ENCODE measurements around the gene TMEM182. TPM values are rescaled to one million over a fixed set of nuclear protein-coding genes. Genes with fewer than 3 reads are reported as not detected.

TMEM182 gene
- polyA plus RNA-seq, 3 donors from 2014 or later = 6.2 to 6.5 (median 6.2) TPM

GRCh38 chr2:102797486-102797885 is 35.7 kb downstream of the TMEM182 start:
- peaks cover 27 to 37% (median 35%) of the 10 kb centered on the region in 6 donors for H3K9me3 Mint-ChIP-seq
- peaks cover 41 to 45% (median 43%) of the 10 kb centered on the region in 3 donors for H3K36me3 Mint-ChIP-seq
- peaks cover 0 to 5% (median 0%) of the 10 kb centered on the region in 3 donors for H3K27me3 Mint-ChIP-seq (ENCODE audit: low read depth in 3 of 3)
- no peak for DNase-seq
- no peak overlapping the region for H3K27ac Mint-ChIP-seq
- H3K4me1 Mint-ChIP-seq = peaks cover 2 to 9% of the 10 kb centered on the region in 2 donors
- no peak overlapping the region for H3K4me3 Mint-ChIP-seq

GRCh38 chr2:102798181-102798580 is 36.4 kb downstream of the TMEM182 start:
- H3K27me3 Mint-ChIP-seq (ENCODE audit: low read depth in 3 of 3) = peaks cover 0 to 5% (median 0%) of the 10 kb centered on the region in 3 donors
- peaks cover 5 to 15% of the 10 kb centered on the region in 2 donors for H3K4me1 Mint-ChIP-seq
- H3K9me3 Mint-ChIP-seq = peaks cover 34 to 44% (median 39%) of the 10 kb centered on the region in 6 donors
- H3K36me3 Mint-ChIP-seq = peaks cover 45 to 50% (median 46%) of the 10 kb centered on the region in 3 donors
- no peak for DNase-seq
- H3K27ac Mint-ChIP-seq = no peak overlapping the region
- H3K4me3 Mint-ChIP-seq = no peak overlapping the region

GRCh38 chr2:102801098-102801718 is 39.4 kb downstream of the TMEM182 start:
- H3K4me3 Mint-ChIP-seq = no peak overlapping the region
- H3K27ac Mint-ChIP-seq = no peak overlapping the region
- peaks cover 47 to 57% (median 56%) of the 10 kb centered on the region in 3 donors for H3K36me3 Mint-ChIP-seq
- peaks cover 34 to 46% (median 39%) of the 10 kb centered on the region in 6 donors for H3K9me3 Mint-ChIP-seq
- H3K27me3 Mint-ChIP-seq (ENCODE audit: low read depth in 3 of 3) = peaks cover 0 to 4% (median 1%) of the 10 kb centered on the region in 3 donors
- H3K4me1 Mint-ChIP-seq = peaks cover 6 to 21% of the 10 kb centered on the region in 2 donors
- DNase-seq = no peak

GRCh38 chr2:102801858-102802699 is 40.2 kb downstream of the TMEM182 start:
- Mint-ChIP-seq H3K4me1 (peaks cover 6 to 21% of the 10 kb centered on the region in 2 donors), H3K9me3 (peaks cover 34 to 46% (median 39%) of the 10 kb centered on the region in 6 donors), H3K36me3 (peaks cover 47 to 57% (median 56%) of the 10 kb centered on the region in 3 donors), H3K27ac (no peak overlapping the region), H3K27me3 (ENCODE audit: low read depth in 3 of 3) (peaks cover 0 to 4% (median 1%) of the 10 kb centered on the region in 3 donors), H3K4me3 (no peak overlapping the region)
- no peak for DNase-seq

GRCh38 chr2:102803041-102803896 is 41.4 kb downstream of the TMEM182 start:
- Mint-ChIP-seq H3K27me3 (ENCODE audit: low read depth in 3 of 3) (peaks cover 0 to 2% (median 1%) of the 10 kb centered on the region in 3 donors), H3K4me1 (peaks cover 6 to 21% of the 10 kb centered on the region in 2 donors), H3K9me3 (peaks cover 31 to 46% (median 39%) of the 10 kb centered on the region in 6 donors), H3K36me3 (peaks cover 43 to 52% (median 50%) of the 10 kb centered on the region in 3 donors), H3K27ac (no peak overlapping the region), H3K4me3 (peak overlapping the region in 3 of 5 donors; percentile 16 to 39 (median 30))
- no peak for DNase-seq

- peaks cover 6 to 21% of the 10 kb centered on the region in 2 donors for H3K4me1 Mint-ChIP-seq
- H3K27ac Mint-ChIP-seq = no peak overlapping the region
- H3K4me3 Mint-ChIP-seq = no peak overlapping the region
- H3K9me3 Mint-ChIP-seq = peaks cover 29 to 45% (median 39%) of the 10 kb centered on the region in 6 donors
- no peak for DNase-seq
- H3K27me3 Mint-ChIP-seq (ENCODE audit: low read depth in 3 of 3) = peaks cover 0 to 2% (median 1%) of the 10 kb centered on the region in 3 donors
- H3K36me3 Mint-ChIP-seq = peaks cover 41 to 50% (median 48%) of the 10 kb centered on the region in 3 donors
These were observed 42.0 kb downstream of the TMEM182 start for GRCh38 chr2:102803897-102804217.

GRCh38 chr2:102806250-102806837 is 44.5 kb downstream of the TMEM182 start:
- Mint-ChIP-seq H3K27ac (no peak overlapping the region), H3K36me3 (peaks cover 17 to 25% (median 23%) of the 10 kb centered on the region in 3 donors), H3K9me3 (peaks cover 13 to 20% (median 15%) of the 10 kb centered on the region in 6 donors), H3K4me1 (peaks cover 6 to 21% of the 10 kb centered on the region in 2 donors), H3K4me3 (no peak overlapping the region), H3K27me3 (ENCODE audit: low read depth in 3 of 3) (peaks cover 0 to 1% (median 0%) of the 10 kb centered on the region in 3 donors)
- DNase-seq = peak in 2 of 3 donors; percentile 12 to 15

GRCh38 chr2:102809291-102810189 is 47.7 kb downstream of the TMEM182 start:
- H3K4me1 Mint-ChIP-seq = no peaks in the 10 kb centered on the region
- no peaks in the 10 kb centered on the region for H3K9me3 Mint-ChIP-seq
- no peak overlapping the region for H3K27ac Mint-ChIP-seq
- no peak for DNase-seq
- H3K27me3 Mint-ChIP-seq (ENCODE audit: low read depth in 3 of 3) = no peaks in the 10 kb centered on the region
- peaks cover 0 to 10% (median 0%) of the 10 kb centered on the region in 3 donors for H3K36me3 Mint-ChIP-seq
- no peak overlapping the region for H3K4me3 Mint-ChIP-seq

- Mint-ChIP-seq H3K27ac (no peak overlapping the region), H3K4me1 (no peaks in the 10 kb centered on the region), H3K9me3 (peaks cover 0 to 3% (median 0%) of the 10 kb centered on the region in 6 donors), H3K27me3 (ENCODE audit: low read depth in 3 of 3) (peaks cover 0 to 2% (median 0%) of the 10 kb centered on the region in 3 donors), H3K36me3 (peaks cover 0 to 10% (median 10%) of the 10 kb centered on the region in 3 donors), H3K4me3 (no peak overlapping the region)
- no peak for DNase-seq
These were observed 53.5 kb downstream of the TMEM182 start for GRCh38 chr2:102815285-102815684.

- no peaks in the 10 kb centered on the region for H3K9me3 Mint-ChIP-seq
- peaks cover 0 to 6% (median 0%) of the 10 kb centered on the region in 3 donors for H3K36me3 Mint-ChIP-seq
- DNase-seq = no peak
- H3K4me3 Mint-ChIP-seq = no peak overlapping the region
- peaks cover 0 to 4% (median 1%) of the 10 kb centered on the region in 3 donors for H3K27me3 Mint-ChIP-seq (ENCODE audit: low read depth in 3 of 3)
- no peak overlapping the region for H3K27ac Mint-ChIP-seq
- no peaks in the 10 kb centered on the region for H3K4me1 Mint-ChIP-seq
These were observed 65.1 kb downstream of the TMEM182 start for GRCh38 chr2:102826904-102827303.

GRCh38 chr2:102832789-102833188 is 71.0 kb downstream of the TMEM182 start:
- no peak overlapping the region for H3K27ac Mint-ChIP-seq

GRCh38 chr2:102834523-102835273 is 72.9 kb downstream of the TMEM182 start:
- H3K9me3 Mint-ChIP-seq = no peaks in the 10 kb centered on the region
- no peaks in the 10 kb centered on the region for H3K4me1 Mint-ChIP-seq
- no peaks in the 10 kb centered on the region for H3K36me3 Mint-ChIP-seq
- no peaks in the 10 kb centered on the region for H3K27me3 Mint-ChIP-seq (ENCODE audit: low read depth in 3 of 3)
- peak overlapping the region in 1 of 6 donors; percentile 19 for H3K27ac Mint-ChIP-seq
- H3K4me3 Mint-ChIP-seq = no peak overlapping the region
- DNase-seq = no peak

More at GRCh38 chr2:102832789-102833188, 71.0 kb downstream of the TMEM182 start:
- Mint-ChIP-seq H3K9me3 (no peaks in the 10 kb centered on the region), H3K4me3 (no peak overlapping the region), H3K4me1 (no peaks in the 10 kb centered on the region), H3K36me3 (no peaks in the 10 kb centered on the region), H3K27me3 (ENCODE audit: low read depth in 3 of 3) (no peaks in the 10 kb centered on the region)
- no peak for DNase-seq
